HG02623 (cell line): ENCODE measurements around the gene PZP.

Experiments used
- ATAC-seq: cut with Tn5 transposase; IDR thresholded peaks from one replicate; pipeline ENCODE4 v1.9.1; 2021; ENCODE audit warnings: moderate library complexity; ENCODE audit not compliant: unreplicated experiment

PZP gene

DNA sequence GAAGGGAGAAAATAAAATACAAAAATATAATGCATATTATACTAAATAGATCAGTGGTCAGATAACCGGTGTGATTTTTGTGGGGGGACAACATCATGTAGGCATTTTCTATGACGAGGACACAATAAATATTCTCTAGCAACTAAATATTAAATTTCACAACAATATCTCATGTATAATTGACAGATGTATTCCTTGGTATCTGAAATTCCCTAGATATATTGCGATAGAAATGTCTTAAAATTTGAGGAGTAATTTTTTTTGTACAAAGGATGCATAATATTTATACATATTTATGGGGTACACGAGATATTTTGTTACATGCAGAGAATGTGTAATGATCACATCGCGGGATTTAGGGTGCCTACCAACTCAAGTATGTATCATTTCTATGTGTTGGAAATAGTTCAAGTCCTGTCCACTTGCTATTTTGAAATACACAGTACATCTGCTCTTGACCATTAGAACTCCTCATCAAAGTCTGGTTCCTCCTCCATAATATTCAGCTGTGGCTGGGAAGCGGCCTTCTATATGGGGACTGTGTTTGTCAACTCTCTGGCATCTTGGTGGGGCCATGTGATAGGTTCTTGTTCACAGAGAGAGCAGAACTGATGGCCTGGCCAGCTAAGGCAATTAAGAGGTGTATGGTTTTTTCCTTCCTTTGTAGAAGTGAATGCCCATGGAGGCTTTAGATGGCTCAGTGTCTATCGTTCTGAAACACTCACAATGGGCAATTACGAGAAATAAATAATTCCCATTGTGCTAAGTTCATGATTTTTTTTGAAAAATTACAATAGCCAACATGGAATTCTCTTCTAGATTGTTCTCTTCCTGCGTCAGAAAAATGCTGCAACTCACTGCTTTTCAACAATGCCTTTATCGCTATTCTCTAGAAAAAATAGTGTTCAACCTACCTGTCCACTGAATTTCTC is 101.3 kb downstream of the PZP start:
- ATAC-seq: no peak

DNA sequence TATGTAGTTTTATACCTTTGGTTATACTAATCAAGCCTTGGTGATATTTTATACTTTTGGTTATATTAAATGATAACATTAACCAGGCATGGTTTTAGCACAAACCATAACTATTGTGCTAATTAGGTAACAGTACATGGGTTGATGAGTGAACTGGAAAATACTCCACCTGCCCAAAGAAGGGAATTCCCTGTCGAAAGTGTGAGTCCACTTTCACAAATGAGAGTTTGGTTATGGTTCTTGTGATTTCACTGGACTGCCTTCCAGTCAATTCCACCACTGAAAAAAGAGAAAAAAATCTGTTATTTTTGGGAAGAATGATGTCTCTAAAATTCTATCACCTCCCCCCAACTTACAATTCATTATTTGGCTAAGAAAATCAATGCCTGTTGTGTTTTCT is 102.1 kb downstream of the PZP start:
- no peak for ATAC-seq

DNA sequence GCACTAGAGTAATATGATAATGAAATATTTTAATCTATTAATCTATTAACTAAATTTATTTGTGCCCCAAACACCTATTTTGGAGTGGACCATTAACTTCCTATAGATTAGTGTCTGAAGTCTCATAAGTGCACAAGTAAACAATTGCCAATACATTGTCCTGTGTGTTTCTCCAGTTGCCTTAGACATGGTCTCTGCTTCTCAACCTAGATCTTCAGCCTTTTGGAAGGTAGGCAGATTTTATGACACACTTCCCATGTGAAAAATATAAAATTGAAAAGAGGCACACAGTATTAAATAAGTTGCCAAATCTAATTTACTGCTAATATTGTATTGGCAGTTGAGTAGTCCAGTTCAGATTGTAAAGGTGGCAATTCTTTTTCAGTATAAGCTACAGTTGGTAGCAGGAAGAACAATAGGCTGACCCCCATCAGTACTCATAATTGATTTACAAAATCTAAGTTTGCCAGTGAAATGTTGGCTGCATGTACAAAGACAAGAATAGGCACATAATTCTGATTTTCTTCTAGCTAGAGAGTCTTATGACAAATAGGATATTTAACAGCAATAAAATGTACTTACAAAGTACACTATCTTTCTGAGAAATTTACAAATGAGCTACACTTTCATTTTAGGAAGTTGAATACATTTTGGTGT is 103.3 kb downstream of the PZP start:
- no peak for ATAC-seq

DNA sequence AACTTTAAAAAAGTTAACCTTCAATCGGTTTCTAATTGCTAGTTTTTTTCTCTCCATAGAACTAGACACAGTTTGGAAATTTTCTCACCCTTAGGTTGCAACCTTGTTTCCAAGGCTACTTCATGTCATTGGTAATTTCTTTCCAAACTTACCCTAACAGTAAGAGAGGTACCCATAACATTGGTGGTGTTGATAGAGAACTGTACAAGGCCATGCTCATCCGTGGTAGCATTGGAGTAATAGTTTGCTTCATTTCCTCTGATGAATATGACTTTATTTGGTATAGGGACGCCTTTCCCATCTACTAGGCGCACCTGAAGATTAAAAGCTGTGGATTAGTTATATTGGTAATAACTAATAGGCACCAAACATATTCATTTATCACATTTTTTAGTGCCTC is 104.1 kb downstream of the PZP start:
- ATAC-seq: no peak

DNA sequence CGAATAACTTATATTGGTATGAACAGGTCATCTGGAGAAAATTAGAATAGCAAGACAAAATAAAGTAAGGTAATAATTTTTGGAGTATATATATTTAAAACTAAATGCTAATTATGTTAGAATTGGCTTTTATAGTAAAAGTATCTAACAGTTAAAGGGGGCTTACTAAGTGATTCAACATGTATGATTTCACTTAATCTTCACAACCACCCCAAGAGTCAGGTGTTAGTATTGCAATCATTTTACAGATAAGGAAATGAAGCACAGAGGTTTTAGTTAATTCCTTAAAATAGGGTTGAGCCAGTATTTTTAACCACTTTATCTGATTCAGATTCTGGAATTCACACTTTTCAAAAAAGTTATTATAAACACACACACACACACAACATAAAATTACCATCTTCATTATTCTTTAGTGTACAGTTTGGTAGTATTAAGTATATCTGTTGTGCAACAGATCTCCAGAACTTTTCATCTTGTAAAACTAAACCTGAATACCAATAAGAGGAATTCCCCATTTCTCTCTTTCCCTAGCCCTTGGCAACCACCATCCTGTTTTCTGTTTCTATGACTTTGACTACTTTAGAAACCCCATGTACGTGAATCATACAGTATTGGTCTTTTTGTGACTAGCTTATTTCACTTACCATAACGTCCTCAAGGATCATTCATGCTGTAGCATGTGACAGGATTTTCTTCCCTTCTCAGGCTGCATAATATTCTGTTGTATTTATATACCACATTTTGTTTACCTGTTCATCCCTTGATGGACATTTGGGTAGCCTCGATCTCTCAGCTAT is 104.9 kb downstream of the PZP start:
- ATAC-seq: no peak

DNA sequence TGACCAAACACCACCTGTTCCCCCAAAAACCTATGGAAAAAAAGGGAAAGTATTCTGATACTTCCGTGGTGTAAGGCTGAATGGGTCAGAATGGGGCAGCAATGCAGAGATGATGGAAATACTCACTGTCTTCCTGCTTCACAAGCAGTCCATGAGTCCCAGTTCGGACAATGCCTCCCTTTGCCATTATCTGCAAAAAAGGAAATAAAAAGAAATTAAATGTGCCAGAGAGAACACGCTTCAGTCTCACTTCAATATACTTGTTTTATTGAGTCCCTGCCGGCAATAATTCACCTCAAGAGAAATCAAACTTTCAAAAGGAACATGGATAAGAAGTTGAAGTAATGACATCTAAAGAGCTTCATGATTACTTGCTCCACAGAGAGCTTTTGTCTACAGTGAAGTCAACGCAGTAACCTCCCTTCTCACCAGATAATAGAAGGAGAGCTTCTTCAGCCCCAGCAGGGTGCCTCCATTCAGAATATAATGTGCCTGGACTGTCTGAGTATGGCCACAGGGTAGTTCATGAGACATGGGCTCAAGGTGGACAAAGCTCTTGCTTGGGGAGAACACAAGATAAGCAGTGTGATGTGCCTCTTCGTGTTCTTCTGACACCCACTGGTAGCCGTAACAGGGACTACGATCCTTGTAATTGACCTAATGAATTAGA is 107.0 kb downstream of the PZP start:
- ATAC-seq: no peak

DNA sequence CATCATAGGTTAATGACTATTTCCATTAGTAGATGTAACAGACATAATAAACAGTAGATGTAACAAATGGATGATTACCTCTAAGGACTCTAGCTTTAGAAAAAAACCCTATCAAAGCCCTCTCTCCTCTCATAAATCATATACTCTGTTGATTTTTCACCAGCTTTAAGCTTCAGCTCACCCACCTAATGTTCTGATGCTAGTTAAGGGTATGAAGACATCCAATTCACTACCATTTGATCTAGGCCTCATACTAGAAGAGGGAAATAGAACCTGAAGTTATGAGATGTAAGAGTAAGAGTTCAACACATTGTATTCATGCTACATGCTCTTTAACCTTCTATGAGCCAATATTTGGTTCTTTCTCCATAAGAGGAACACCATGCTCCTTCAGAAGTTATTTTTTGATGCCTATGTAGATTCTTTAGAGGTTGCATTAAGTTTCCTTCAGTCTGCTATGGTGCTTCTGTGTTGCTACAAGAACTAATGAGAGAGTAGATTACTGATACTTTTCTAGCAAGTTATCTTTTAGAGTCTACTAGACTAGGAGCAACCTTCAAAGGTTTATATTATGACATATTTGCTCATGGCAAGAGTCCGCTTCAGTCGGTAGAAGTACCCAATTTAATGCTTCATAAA is 108.5 kb downstream of the PZP start:
- no peak for ATAC-seq
